NCI-H345 treated with DMSO at 0.1 percent for 48 hours (cell line): Measurements from ENCODE around the gene NDUFS4.
"Not testable (repeated sequence)": the region's sequence is repeated elsewhere in the genome, so short reads cannot be mapped to it uniquely, and the experiment has no call there.

Source experiments
- DNase-seq: peaks from one replicate; lab custom pipeline; 2025; ENCODE audit not compliant: unreplicated experiment; lab: John Stamatoyannopoulos, UW

NDUFS4 gene

DNA sequence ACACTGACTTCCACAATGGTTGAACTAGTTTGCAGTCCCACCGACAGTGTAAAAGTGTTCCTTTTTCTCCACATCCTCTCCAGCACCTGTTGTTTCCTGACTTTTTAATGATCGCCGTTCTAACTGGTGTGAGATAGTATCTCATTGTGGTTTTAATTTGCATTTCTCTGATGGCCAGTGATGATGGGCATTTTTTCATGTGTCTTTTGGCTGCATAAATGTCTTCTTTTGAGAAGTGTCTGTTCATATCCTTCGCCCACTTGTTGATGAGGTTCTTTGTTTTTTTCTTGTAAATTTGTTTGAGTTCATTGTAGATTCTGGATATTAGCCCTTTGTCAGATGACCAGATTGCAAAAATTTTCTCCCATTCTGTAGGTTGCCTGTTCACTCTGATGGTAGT, 100.1 kb downstream of the NDUFS4 start:
- DNase-seq, result not testable (repeated sequence)

DNA sequence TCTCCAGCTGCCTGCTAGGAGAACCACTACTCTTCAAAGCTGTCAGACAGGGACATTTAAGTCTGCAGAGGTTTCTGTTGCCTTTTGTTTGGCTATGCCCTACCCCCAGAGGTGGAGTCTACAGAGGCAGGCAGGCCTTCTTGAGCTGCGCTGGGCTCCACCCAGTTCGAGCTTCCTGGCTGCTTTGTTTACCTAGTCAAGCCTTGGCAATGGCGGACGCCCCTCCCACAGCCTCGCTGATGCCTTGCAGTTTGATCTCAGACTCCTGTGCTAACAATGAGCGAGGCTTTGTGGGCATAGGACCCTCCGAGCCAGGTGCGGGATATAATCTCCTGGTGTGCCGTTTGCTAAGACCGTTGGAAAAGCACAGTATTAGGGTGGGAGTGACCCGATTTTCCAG, 104.9 kb downstream of the NDUFS4 start:
- DNase-seq, result not testable (repeated sequence)

DNA sequence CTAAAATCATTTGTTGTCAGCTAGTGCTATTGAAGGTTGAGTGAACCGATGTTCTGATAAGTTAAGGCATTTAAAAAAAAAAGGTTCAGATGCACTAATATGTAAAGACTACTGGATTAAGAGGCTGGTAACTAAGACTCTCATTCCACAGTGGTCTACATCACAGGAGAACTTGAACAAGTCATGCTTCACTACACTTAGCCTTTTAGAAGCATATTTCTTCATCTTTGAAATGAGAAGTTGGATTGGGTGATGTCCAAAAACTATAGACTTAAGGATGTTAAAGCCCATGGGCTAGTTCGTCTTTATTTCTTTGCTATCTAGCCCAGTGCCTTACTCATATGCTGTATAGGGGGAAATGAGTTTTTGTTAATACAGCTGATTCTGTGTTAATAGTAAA, 107.2 kb downstream of the NDUFS4 start:
- DNase-seq, result no peak

DNA sequence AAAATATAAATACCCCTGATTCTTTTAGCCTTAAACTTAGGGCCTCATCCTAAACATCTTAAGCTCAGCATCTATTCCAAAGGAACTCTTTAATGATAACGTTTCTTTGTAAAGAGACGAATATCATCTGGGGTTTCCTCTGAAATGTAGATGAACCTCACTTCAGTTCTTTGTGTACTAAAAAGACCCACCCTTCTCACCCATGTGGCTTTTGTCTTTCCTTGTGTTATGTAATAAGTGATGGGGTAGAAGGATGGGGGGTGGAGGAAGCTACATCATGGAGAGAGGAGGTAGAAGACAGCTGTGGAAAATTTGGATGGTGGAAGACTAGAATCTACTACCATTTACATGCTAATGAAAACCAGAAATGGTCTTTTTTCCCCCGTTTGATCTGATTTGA, 111.0 kb downstream of the NDUFS4 start:
- DNase-seq, result no peak

DNA sequence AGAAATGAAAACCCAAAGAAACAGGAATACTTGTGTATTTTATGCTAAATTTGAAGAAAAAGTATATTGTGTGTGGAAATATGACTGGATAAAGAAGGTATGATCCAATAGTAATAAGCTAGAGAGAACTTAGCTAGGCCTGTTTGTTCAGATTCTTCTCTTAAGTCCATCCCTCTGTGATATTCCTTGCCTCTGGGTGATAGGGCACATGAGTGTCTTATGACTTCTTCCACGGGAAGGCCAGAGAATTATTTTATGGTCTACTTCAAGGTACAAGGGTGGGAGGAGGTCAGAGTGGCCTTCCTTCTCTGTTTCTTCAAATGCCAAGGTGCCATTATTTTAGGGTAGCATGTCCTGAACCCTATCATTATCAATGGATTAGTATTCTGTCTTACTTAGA, 113.7 kb downstream of the NDUFS4 start:
- no peak for DNase-seq

DNA sequence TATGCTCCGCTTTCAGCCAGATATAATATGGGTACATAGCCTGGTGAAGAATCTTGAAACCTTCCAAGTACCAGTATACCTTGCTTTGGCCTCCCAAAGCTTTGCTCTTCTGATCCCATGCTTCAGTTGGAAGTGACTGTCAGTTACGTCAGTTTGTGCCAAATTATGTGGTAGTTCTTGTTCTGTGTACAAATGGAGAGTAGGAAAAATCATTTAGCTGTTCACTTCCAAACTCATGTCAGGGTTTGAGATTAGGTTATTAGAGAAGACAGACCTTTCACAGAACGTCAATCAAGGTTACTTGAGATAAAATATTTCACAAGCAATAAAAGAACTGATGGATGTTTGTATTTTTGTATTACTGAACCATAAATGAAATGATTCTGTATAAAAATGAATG, 117.2 kb downstream of the NDUFS4 start:
- no peak for DNase-seq

DNA sequence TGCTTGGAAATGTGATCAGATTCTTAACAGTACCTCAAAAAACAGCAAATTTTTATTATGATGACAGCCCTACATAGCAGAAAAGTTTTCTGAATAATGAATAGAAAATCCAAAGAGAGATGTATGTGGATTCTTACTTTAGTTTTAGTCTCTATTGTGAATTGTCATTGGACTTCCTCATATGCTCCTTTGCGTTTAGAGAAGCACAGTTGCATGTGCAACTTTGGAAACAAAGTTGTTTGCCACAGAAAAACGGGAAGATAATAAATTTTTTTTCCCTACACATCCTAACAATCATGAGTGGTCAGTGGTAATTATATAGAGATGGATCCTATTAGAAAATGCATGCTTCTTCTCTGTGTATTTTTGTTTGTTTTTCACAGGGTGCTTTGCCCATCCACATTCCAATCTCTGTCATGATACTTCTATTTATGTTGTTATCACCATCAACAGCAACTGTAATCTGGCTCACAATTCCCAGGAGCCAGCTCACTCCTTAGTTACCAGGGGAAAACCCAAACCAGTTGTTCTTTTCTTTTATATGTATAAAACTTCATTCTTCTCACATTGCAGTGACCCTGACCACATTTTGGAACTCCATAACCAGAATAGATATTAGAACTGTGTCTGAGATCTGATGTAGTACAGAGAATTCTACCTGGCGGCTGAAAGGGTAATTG, 118.7 kb downstream of the NDUFS4 start:
- DNase-seq, result no peak

DNA sequence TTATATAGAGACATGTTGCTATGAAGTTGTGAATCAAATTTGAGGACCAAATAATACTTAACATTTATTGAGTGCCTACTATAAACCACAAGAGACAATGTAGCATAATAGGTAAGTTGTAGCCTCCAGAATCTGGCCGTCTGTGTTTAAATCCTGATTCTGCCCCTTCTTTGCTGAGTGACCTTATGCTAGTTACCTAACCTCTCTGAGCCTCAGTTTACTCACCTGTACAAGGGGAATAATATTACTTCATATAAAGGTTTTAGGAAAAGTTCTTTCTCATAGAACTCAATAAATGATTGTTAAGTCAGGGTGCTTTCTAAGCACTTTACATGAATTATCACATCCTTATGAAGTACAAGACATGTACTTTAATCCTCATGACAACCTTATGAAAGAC, 120.6 kb downstream of the NDUFS4 start:
- DNase-seq, result no peak

DNA sequence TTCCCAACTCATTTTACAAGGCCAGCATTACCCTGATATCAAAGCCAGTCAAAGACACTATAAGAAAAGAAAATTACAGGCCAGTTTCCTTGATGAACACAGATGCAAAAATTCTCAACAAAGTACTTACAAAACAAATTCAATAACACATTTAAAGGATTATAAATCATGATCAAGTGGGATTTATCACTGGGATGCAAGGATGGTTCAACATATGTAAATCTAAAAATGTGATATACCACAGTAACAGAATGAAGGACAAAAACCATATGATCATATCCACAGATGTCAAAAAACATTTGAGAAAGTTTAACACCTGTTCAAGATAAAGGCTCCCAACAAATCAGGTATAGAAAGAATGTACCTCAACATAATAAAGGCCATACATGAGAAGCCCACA, 130.6 kb downstream of the NDUFS4 start:
- no peak for DNase-seq

DNA sequence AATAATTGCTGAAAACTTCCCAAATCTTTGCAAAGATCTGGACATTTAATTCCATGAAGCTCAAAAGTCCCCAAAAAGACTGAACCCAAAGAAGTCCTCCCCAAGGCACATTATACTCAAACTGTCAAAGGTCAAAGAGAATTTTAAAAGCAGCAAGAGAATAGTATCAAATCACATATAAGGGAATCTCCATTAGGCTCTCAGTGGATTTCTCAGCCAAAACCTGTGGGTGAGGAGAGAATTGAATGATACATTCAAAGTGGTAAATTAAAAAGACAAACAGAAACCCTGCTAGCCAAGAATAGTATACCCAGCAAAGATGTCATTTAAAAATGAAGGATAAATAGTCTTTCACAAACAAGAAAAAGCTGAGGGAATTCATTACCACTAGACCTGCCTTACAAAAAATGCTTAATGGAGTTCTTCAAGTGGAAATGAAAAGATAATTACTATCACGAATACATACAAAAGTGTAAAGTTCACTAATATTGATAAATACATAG, 134.1 kb downstream of the NDUFS4 start:
- no peak for DNase-seq

DNA sequence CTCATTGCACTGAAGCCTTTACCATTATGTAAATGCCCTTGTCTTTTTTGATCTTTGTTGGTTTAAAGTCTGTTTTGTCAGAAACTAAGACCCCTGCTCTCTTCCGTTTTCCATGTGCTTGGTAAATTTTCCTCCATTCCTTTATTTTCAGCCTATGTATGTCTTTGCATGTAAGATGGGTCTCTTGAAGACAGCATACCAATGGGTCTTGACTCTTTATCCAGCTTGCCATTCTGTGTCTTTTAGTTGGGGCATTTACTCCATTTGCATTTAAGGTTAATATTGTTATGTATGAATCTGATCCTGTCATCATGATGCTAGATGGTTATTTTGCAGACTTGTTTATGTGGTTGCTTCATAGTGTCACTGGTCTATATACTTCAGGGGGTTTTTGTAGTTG, 150.0 kb downstream of the NDUFS4 start:
- not testable (repeated sequence) for DNase-seq

DNA sequence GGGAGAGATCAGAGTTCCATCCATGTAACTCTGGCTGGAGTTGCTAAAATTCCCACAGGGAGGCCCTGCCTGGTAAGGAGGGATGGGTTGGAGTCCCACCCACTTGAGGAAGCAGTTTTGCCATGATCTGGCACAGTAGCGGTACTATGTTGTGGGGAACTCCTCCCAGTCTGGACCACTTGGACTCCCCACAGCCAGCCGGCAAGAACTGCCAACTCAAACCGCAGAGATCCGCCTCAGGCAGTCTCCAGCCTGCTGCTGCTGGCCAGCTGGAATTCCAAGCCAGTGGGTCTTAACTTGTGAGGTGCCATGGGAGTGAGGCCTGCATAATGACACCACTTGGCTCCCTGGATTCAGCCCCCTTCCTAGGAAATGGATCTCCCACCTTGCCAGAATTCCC, 151.9 kb downstream of the NDUFS4 start:
- no peak for DNase-seq

DNA sequence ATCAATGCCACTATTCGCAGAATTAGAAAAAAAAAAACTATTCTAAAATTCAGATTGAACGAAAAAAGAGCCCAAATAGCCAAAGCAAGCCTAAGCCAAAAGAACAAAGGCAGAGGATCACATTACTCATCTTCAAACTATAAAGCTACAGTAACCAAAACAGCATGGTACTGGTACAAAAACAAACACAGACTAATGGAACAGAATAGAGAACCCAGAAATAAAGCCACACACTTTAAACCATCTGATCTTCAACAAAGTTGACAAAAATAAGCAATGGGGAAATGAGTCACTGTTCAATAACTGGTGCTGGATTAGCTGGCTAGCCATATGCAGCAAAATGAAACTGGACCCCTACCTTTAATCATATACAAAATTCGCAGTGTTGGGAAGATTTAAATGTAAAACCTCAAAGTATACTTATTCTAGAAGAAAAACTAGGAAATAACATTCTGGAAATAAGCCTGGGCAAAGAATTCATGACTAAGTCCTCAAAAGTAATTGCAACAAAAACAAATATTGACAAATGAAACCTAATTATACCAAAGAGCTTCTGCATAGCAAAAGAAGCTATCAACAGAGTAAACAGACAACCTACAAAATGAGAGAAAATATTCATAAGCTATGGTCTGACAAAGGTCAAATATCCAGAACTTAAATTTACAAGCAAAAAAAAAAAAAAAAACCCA, 153.7 kb downstream of the NDUFS4 start:
- no peak for DNase-seq

DNA sequence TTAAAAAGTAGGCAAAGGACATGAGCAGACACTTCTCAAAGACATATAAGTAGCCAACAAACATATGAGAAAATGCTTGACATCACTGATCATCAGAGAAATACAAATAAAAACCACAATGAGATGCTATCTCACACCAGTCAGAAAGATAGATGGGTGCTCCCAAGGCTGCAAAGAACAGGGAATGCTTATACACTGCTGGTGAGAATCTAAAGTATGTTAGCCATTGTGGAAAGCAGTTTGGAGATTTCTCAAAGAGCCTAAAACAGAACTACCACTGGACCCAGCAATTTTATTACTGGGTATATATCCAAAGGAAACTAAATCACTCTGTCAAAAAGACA, 154.2 kb downstream of the NDUFS4 start:
- no peak for DNase-seq

DNA sequence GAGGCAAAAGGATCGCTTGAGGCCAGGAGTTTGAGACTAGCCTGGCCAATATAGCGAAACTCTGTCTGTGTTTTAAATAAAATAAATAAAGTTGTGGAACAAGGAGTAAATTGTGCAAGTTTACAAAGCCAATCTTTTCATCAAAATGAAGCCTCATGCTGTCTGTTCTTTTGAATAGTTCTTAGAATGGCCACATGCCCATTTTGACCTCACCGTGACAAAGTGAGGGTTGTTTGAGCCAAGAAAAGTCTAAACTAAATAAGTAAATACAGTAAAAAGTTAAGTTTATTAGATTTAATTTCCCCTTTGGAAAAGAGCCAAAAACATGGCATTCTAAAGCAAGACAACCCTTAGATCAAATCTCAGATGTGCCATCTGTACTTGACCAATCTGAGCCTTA, 165.7 kb downstream of the NDUFS4 start:
- no peak for DNase-seq

DNA sequence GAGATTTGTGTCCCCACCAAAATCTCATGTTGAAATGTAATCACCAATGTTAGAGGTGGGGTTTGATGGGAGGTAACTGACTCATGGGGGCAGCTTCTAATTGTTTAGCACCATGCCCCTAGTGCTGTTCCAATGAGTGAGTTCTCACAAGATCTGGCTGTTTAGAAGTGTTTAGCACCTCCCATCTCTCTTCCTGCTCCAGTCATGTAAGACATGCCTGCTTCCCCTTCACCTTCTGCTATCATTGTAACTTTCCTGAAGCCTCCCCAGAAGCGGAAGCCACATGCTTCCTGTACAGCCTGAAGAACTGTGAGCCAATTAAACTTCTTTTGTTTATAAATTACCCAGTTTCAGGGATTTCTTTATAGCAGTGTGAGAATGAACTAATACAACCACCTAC, 170.5 kb downstream of the NDUFS4 start:
- DNase-seq, result no peak
